SK-N-SH (cell line): ENCODE results near the gene FLAD1. TPM values are rescaled to one million over a fixed set of nuclear protein-coding genes. Genes with fewer than 3 reads are reported as not detected.

Experiments used
- CTCF ChIA-PET: fragments of 300-600, 350-600 bp; formaldehyde crosslinking; extraction: SDS; loops from one replicate; lab custom pipeline; 2021; lab: Yijun Ruan, JAX
- POLR2A ChIA-PET: fragments of 350-600 bp; sonication (Branson Sonifier 250); formaldehyde crosslinking; extraction: SDS; loops from one replicate; lab custom pipeline; 2020; ENCODE audit warnings: antibody characterized with exemption, inconsistent platforms; lab: Yijun Ruan, JAX
- DNase-seq: peaks from one replicate; pipeline ENCODE4 v3.0.0; 2012
- H2AFZ ChIP-seq: fragments of 200-600 bp; sonication (generic); 2 replicates; pipeline ENCODE4 v1.8.1; 2016; ENCODE audit warnings: antibody characterized with exemption, mild to moderate bottlenecking, low read depth
- H3F3A ChIP-seq: fragments of 200-600 bp; sonication (generic); replicated peaks from 2 replicates; pipeline ENCODE3; 2016; ENCODE audit warnings: antibody characterized with exemption, mild to moderate bottlenecking; ENCODE audit not compliant: insufficient read depth
- H3K27ac ChIP-seq, 2 experiments: fragments of 200-500 bp in 1 of 2; fragments of 200-600 bp in 1 of 2; sonication (Bioruptor generic) in 1 of 2; sonication (generic), shearing (Covaris generic) in 1 of 2; 2 replicates each; pipeline versions ENCODE4 v1.5.1 to v1.6.1; 2014 to 2016; ENCODE audit warnings: low read depth in 2 of 2, inconsistent platforms in 1 of 2, low read length in 1 of 2, mild to moderate bottlenecking in 1 of 2, mixed read lengths in 1 of 2
- H3K27me3 ChIP-seq: fragments of 200-600 bp; sonication (generic), shearing (Covaris generic); 2 replicates; pipeline ENCODE4 v1.6.1; 2016; ENCODE audit warnings: mixed run types; ENCODE audit not compliant: insufficient read depth
- H3K36me3 ChIP-seq, 2 experiments: fragments of 200-500 bp in 1 of 2; fragments of 200-600 bp in 1 of 2; sonication (Bioruptor generic) in 1 of 2; sonication (generic) in 1 of 2; replicated peaks in 1 of 2; 2 replicates each; pipeline versions ENCODE3 to v1.5.1; 2014 to 2016; ENCODE audit warnings: low read length in 1 of 2, mild to moderate bottlenecking in 1 of 2; ENCODE audit not compliant: insufficient read depth in 2 of 2, control insufficient read depth in 1 of 2
- H3K4me1 ChIP-seq, 2 experiments: fragments of 200-500 bp in 1 of 2; fragments of 200-600 bp in 1 of 2; sonication (Bioruptor generic) in 1 of 2; sonication (generic), shearing (Covaris generic) in 1 of 2; 2 replicates each; pipeline versions ENCODE4 v1.5.1 to v1.6.1; 2014 to 2016; ENCODE audit warnings: low read depth in 1 of 2, low read length in 1 of 2, mixed run types in 1 of 2; ENCODE audit not compliant: insufficient read depth in 2 of 2, control insufficient read depth in 1 of 2
- H3K4me2 ChIP-seq: fragments of 200-600 bp; sonication (generic), shearing (Covaris generic); 2 replicates; pipeline ENCODE4 v1.6.1; 2017; ENCODE audit warnings: mixed run types
- H3K4me3 ChIP-seq, 2 experiments: fragments of 200-500 bp in 1 of 2; fragments of 200-600 bp in 1 of 2; sonication (Bioruptor generic) in 1 of 2; sonication (generic), shearing (Covaris generic) in 1 of 2; 2 replicates each; pipeline versions ENCODE4 v1.5.1 to v1.8.1; 2014 to 2016; ENCODE audit warnings: low read depth in 2 of 2, inconsistent platforms in 1 of 2, low read length in 1 of 2, mild to moderate bottlenecking in 1 of 2, mixed read lengths in 1 of 2, moderate library complexity in 1 of 2
- H3K79me2 ChIP-seq: fragments of 200-600 bp; sonication (generic); 2 replicates; pipeline ENCODE4 v1.8.1; 2017; ENCODE audit warnings: mild to moderate bottlenecking; ENCODE audit not compliant: insufficient read depth
- H3K9ac ChIP-seq: fragments of 200-600 bp; sonication (generic); 2 replicates; pipeline ENCODE4 v1.6.1; 2017; ENCODE audit warnings: mixed run types
- H3K9me2 ChIP-seq: fragments of 200-600 bp; sonication (generic); 2 replicates; pipeline ENCODE4 v1.6.1; 2017; ENCODE audit warnings: mixed run types
- H3K9me3 ChIP-seq: fragments of 200-600 bp; sonication (generic); 2 replicates; pipeline ENCODE4 v1.6.1; 2017; ENCODE audit warnings: mixed run types, mild to moderate bottlenecking, moderate library complexity
- H4K20me1 ChIP-seq: fragments of 200-600 bp; sonication (generic); 2 replicates; pipeline ENCODE4 v1.6.1; 2017; ENCODE audit warnings: mild to moderate bottlenecking, mixed run types; ENCODE audit not compliant: insufficient read depth
- EP300 ChIP-seq, 2 experiments: IDR thresholded peaks; 2 replicates each; pipeline versions ENCODE4 v1.4.0 to v1.6.1; 2012; ENCODE audit warnings: borderline replicate concordance in 1 of 2, low read depth in 1 of 2, low read length in 1 of 2
- EZH2phosphoT487 ChIP-seq: fragments of 200-600 bp; sonication (generic); IDR thresholded peaks from 2 replicates; pipeline ENCODE4 v1.6.1; 2017; ENCODE audit warnings: low read depth, mixed run types, mild to moderate bottlenecking, antibody characterized with exemption, moderate library complexity, borderline replicate concordance
- GATA2 ChIP-seq: sonication (generic); formaldehyde crosslinking; IDR thresholded peaks from 2 replicates; pipeline ENCODE4 v1.5.0; 2020; ENCODE audit warnings: mild to moderate bottlenecking, missing genetic modification reagents
- JUND ChIP-seq: IDR thresholded peaks from 2 replicates; pipeline ENCODE4 v1.4.0; 2012
- MXI1 ChIP-seq: IDR thresholded peaks from 2 replicates; pipeline ENCODE4 v1.6.1; 2012; ENCODE audit warnings: mild to moderate bottlenecking, low read depth, low read length, improper control_type of control experiment
- POLR2AphosphoS5 ChIP-seq: IDR thresholded peaks from 2 replicates; pipeline ENCODE4 v1.6.1; 2012; ENCODE audit warnings: low read depth, low read length
- RAD21 ChIP-seq: IDR thresholded peaks from 2 replicates; pipeline ENCODE4 v1.6.1; 2012; ENCODE audit warnings: mild to moderate bottlenecking, low read length
- RCOR1 ChIP-seq: fragments of 150-350 bp; IDR thresholded peaks from 2 replicates; pipeline ENCODE4 v1.6.1; 2017; ENCODE audit warnings: antibody characterized with exemption, low read length
- RXRA ChIP-seq: IDR thresholded peaks from 2 replicates; pipeline ENCODE4 v1.4.0; 2012; ENCODE audit warnings: low read depth, mild to moderate bottlenecking, borderline replicate concordance
- SIN3A ChIP-seq: IDR thresholded peaks from 2 replicates; pipeline ENCODE4 v1.6.1; 2012; ENCODE audit warnings: low read depth, mild to moderate bottlenecking, low read length, moderate library complexity, borderline replicate concordance
- TAF1 ChIP-seq: IDR thresholded peaks from 2 replicates; pipeline ENCODE4 v1.6.1; 2012; ENCODE audit warnings: low read depth, mild to moderate bottlenecking, low read length, moderate library complexity, borderline replicate concordance
- TEAD4 ChIP-seq: IDR thresholded peaks from 2 replicates; pipeline ENCODE4 v1.4.0; 2012; ENCODE audit warnings: mild to moderate bottlenecking, borderline replicate concordance; ENCODE audit not compliant: insufficient read depth
- YY1 ChIP-seq: IDR thresholded peaks from 2 replicates; pipeline ENCODE4 v1.4.0; 2012; ENCODE audit warnings: low read depth, mild to moderate bottlenecking
- WGBS: methylation state at CpG from one replicate; pipeline ENCODE4 v1.1.6; 2017; ENCODE audit warnings: low lambda C conversion rate; 5-methylcytosine and 5-hydroxymethylcytosine counted together
- polyA plus RNA-seq, 3 experiments: library from polyadenylated mRNA; depleted of rRNA; stranded (reverse); fragments of >200 nt; gene quantifications; 2 replicates each; pipeline ENCODE4 v1.2.3, GENCODE V29; 2012
- TF ChIP-seq, protein P1 (sequence below): fragments of 200-600 bp; sonication (generic); IDR thresholded peaks from 2 replicates; pipeline ENCODE4 v1.6.1; 2017; ENCODE audit warnings: antibody characterized with exemption, mild to moderate bottlenecking, moderate library complexity
- TF ChIP-seq, protein P2 (sequence below): IDR thresholded peaks from 2 replicates; pipeline ENCODE4 v1.4.0; 2012; ENCODE audit warnings: low read depth, borderline replicate concordance
- TF ChIP-seq, protein P3 (sequence below): IDR thresholded peaks from 2 replicates; pipeline ENCODE4 v1.4.0; 2012; ENCODE audit warnings: low read depth

Gene FLAD1
- polyA plus RNA-seq, 1 of the 3 experiments (the other 2 are of a cell fraction) = 50.8 TPM

DNA sequence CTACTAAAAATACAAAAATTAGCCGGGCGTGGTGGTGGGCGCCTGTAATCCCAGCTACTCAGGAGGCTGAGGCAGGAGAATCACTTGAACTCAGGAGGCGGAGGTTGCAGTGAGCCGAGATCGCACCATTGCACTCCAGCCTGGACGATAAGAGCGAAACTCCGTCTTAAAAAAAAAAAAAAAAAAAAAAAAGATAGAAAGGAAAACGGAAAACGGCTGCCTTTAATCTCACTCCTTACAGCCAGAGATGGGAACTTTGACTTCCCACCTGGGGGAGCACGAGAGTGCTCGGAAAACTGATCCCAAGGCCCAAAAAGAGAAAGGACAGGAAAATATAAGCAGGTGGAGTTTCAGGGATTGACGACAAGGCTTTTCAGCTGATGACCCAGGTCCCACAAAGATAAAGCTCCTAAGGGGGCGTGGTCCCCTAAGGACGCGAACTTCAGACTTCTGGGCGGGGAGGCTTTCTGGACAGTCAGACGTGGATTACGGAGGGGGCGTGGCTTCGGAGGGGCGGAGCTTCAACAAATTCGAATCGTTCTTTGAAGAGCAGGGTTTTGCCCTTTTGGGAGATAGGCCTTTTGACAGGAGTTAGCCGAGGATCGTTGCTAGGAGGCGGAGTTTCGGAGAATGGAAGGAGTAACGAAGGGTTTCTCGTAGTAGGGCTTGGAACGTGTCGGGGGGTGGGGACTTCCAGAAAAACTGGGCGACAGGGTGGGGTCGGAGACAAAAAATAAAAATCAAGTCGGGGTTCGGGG lies 9.6 kb upstream of the FLAD1 start:
- peaks cover 36% of the 10 kb centered on the region for H3F3A ChIP-seq
- peaks cover 10% of the 10 kb centered on the region; the same call in 1 of the 2 replicates for H4K20me1 ChIP-seq
- peak; percentile 75 for DNase-seq
- TF ChIP-seq YY1 (no peak), EZH2phosphoT487 (no peak), SIN3A (no peak; the same call in 1 of the 2 replicates), TEAD4 (no peak), RAD21 (peak; percentile 33), RXRA (0 out of 2 replicates have a peak, but pooled peaks have one; percentile 32), RCOR1 (peak; percentile 14; the same call in 1 of the 2 replicates), JUND (no peak), EP300 (IDR thresholded peaks at IDR 0.05; ENCODE audit: borderline replicate concordance in 1 of 2, low read depth in 1 of 2, low read length in 1 of 2) (no peak; a peak in 1 of 4 replicates), TAF1 (peak; percentile 43; the same call in 1 of the 2 replicates), MXI1 (peak; percentile 37; the same call in 1 of the 2 replicates), GATA2 (CRISPR knock-in tag) (peak; percentile 9), POLR2AphosphoS5 (peak; percentile 90)
- TF ChIP-seq, protein P1, sequence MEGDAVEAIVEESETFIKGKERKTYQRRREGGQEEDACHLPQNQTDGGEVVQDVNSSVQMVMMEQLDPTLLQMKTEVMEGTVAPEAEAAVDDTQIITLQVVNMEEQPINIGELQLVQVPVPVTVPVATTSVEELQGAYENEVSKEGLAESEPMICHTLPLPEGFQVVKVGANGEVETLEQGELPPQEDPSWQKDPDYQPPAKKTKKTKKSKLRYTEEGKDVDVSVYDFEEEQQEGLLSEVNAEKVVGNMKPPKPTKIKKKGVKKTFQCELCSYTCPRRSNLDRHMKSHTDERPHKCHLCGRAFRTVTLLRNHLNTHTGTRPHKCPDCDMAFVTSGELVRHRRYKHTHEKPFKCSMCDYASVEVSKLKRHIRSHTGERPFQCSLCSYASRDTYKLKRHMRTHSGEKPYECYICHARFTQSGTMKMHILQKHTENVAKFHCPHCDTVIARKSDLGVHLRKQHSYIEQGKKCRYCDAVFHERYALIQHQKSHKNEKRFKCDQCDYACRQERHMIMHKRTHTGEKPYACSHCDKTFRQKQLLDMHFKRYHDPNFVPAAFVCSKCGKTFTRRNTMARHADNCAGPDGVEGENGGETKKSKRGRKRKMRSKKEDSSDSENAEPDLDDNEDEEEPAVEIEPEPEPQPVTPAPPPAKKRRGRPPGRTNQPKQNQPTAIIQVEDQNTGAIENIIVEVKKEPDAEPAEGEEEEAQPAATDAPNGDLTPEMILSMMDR = no peak; the same call in 1 of the 2 replicates
- TF ChIP-seq, protein P2, sequence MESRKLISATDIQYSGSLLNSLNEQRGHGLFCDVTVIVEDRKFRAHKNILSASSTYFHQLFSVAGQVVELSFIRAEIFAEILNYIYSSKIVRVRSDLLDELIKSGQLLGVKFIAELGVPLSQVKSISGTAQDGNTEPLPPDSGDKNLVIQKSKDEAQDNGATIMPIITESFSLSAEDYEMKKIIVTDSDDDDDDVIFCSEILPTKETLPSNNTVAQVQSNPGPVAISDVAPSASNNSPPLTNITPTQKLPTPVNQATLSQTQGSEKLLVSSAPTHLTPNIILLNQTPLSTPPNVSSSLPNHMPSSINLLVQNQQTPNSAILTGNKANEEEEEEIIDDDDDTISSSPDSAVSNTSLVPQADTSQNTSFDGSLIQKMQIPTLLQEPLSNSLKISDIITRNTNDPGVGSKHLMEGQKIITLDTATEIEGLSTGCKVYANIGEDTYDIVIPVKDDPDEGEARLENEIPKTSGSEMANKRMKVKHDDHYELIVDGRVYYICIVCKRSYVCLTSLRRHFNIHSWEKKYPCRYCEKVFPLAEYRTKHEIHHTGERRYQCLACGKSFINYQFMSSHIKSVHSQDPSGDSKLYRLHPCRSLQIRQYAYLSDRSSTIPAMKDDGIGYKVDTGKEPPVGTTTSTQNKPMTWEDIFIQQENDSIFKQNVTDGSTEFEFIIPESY = no peak
- TF ChIP-seq, protein P3, sequence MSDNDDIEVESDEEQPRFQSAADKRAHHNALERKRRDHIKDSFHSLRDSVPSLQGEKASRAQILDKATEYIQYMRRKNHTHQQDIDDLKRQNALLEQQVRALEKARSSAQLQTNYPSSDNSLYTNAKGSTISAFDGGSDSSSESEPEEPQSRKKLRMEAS = peak; percentile 40; the same call in 1 of the 2 replicates
- peaks cover 27 to 61% of the 10 kb centered on the region in 2 experiments for H3K4me1 ChIP-seq
- H3K79me2 ChIP-seq = peaks cover 70% of the 10 kb centered on the region
- WGBS = 5% methylated on average over 37 of the region's 37 CpGs
- peak overlapping the region; percentile 97 to 99 for H3K27ac ChIP-seq
- peak overlapping the region; percentile 67 to 79 for H3K4me3 ChIP-seq
- ChIA-PET CTCF (interaction anchor here (1.0 to 37.5 kb wide), 10 partner anchors 9 to 494 kb away, joined by 3 to 640 read pairs (median 6); partner anchors contain the start of genes FLAD1, LENEP and ZBTB7B), POLR2A (interaction anchor here (0.7 to 3.1 kb wide), 7 partner anchors 9 to 26 kb away, joined by 3 to 13 read pairs (median 3); partner anchors contain the start of genes FLAD1, LENEP, PBXIP1 and PYGO2)
- H3K9ac ChIP-seq = peak overlapping the region; percentile 88
- no peaks in the 10 kb centered on the region for H3K9me2 ChIP-seq
- H3K9me3 ChIP-seq = no peaks in the 10 kb centered on the region
- peak overlapping the region; percentile 98 for H3K4me2 ChIP-seq
- peaks cover 3 to 10% of the 10 kb centered on the region in 2 experiments for H3K36me3 ChIP-seq
- H2AFZ ChIP-seq = no peak overlapping the region
- no peaks in the 10 kb centered on the region for H3K27me3 ChIP-seq
